ENCODE results near the gene ARHGEF6.

- TF ChIP-seq CTCF (IDR thresholded peaks at IDR 0.05) (no peak), POLR2A (IDR thresholded peaks at IDR 0.05) (no peak)
Measured at GRCh38 chrX:136626237-136626636, 154.5 kb downstream of the ARHGEF6 start.

Measured in tibial nerve (tissue), 3 donors.